ENCODE measurements around the gene SRPK2.

GRCh38 chr7:105322655-105323277, 66.0 kb downstream of the SRPK2 start:
- TF ChIP-seq CTCF (IDR thresholded peaks at IDR 0.05; ENCODE audit: insufficient read depth, low read depth, low read length) (no peak), EZH2 (IDR thresholded peaks at IDR 0.05; ENCODE audit: insufficient read depth, low read length) (no peak)

All from astrocyte (in vitro differentiated cells and primary cell).